GM12878 (cell line): ENCODE measurements around the gene HYOU1. TPM values are rescaled to one million over a fixed set of nuclear protein-coding genes. Genes with fewer than 3 reads are reported as not detected.

Source experiments
- ATAC-seq: fragments of 200-7000 bp; cut with Tn5 transposase; 3 replicates; pipeline ENCODE4 v1.9.1; 2020; ENCODE audit warnings: mild to moderate bottlenecking, moderate library complexity
- BruUV-seq: library from RNA; stranded (reverse); fragments of 400-500 nt; replicated peaks from 2 replicates; lab custom pipeline; 2021; lab: Mats Ljungman, UMichigan
- CTCF ChIA-PET: fragments of 300-600 bp; sonication (Branson Sonifier 250); formaldehyde crosslinking; extraction: SDS; loops from one replicate; lab custom pipeline; 2021; ENCODE audit warnings: inconsistent platforms; lab: Yijun Ruan, JAX
- POLR2A ChIA-PET: fragments of 350-600 bp; formaldehyde crosslinking; extraction: SDS; loops from one replicate; lab custom pipeline; 2021; ENCODE audit warnings: inconsistent platforms; lab: Charles Lee
- RAD21 ChIA-PET: fragments of 300-600 bp; sonication (Branson Sonifier 250); formaldehyde crosslinking; loops from one replicate; lab custom pipeline; 2023; ENCODE audit warnings: antibody characterized with exemption; ENCODE audit not compliant: unreplicated experiment; lab: Charles Lee
- SMC1A ChIA-PET: fragments of 300-600 bp; sonication (Branson Sonifier 250); formaldehyde crosslinking; loops from one replicate; lab custom pipeline; 2023; ENCODE audit not compliant: unreplicated experiment, uncharacterized antibody; lab: Charles Lee
- DNase-seq: peaks from one replicate; pipeline ENCODE4 v3.0.0-alpha.2; 2011; ENCODE audit warnings: low read depth, low spot score
- FAIRE-seq: peaks from 3 replicates; lab custom pipeline; 2011; peaks lifted over from hg19 to GRCh38; lab: Jason Lieb, UNC
- H2AFZ ChIP-seq: 2 replicates; pipeline ENCODE4 v1.6.0; 2011; ENCODE audit warnings: low read depth, low read length, control low read depth; ENCODE audit not compliant: control insufficient read depth
- H3K27ac ChIP-seq: 2 replicates; pipeline ENCODE4 v1.5.1; 2011; ENCODE audit warnings: control low read depth; ENCODE audit not compliant: control insufficient read depth, insufficient read depth
- H3K27me3 ChIP-seq, 2 experiments: replicated peaks in 1 of 2; 2 replicates each; pipeline versions ENCODE4 v1.6.0 to v1.6.1; 2011; ENCODE audit warnings: low read length in 1 of 2; ENCODE audit not compliant: control insufficient read depth in 2 of 2, insufficient read depth in 2 of 2
- H3K36me3 ChIP-seq, 2 experiments: 2 replicates each; pipeline ENCODE4 v1.5.1; 2011; ENCODE audit warnings: low read length in 1 of 2; ENCODE audit not compliant: control insufficient read depth in 2 of 2, insufficient read depth in 2 of 2
- H3K4me1 ChIP-seq: 2 replicates; pipeline ENCODE4 v1.6.1; 2011; ENCODE audit warnings: mild to moderate bottlenecking, low read length, moderate library complexity, mixed read lengths; ENCODE audit not compliant: control insufficient read depth, insufficient read depth
- H3K4me2 ChIP-seq: 2 replicates; pipeline ENCODE4 v1.6.0; 2011; ENCODE audit warnings: control low read depth; ENCODE audit not compliant: control insufficient read depth, insufficient read depth
- H3K4me3 ChIP-seq: fragments of 200-600 bp; sonication (generic); 2 replicates; pipeline ENCODE4 v1.5.1; 2016
- H3K79me2 ChIP-seq: 2 replicates; pipeline ENCODE4 v1.6.0; 2011; ENCODE audit warnings: low read length; ENCODE audit not compliant: control insufficient read depth, insufficient read depth
- H3K9ac ChIP-seq: 2 replicates; pipeline ENCODE4 v1.8.0; 2011; ENCODE audit warnings: low read length, control low read depth, mixed read lengths; ENCODE audit not compliant: control insufficient read depth, insufficient read depth
- H3K9me3 ChIP-seq: replicated peaks from 3 replicates; pipeline ENCODE4 v1.5.1; 2011; ENCODE audit warnings: mild to moderate bottlenecking, low read length; ENCODE audit not compliant: control insufficient read depth, insufficient read depth
- H4K20me1 ChIP-seq: 2 replicates; pipeline ENCODE4 v1.6.0; 2011; ENCODE audit not compliant: control insufficient read depth, insufficient read depth
- CHD4 ChIP-seq: fragments of 200-600 bp; sonication (generic); IDR thresholded peaks from 2 replicates; pipeline ENCODE4 v1.6.1; 2016; ENCODE audit warnings: mild to moderate bottlenecking
- ESRRA ChIP-seq: IDR thresholded peaks from 2 replicates; pipeline ENCODE4 v1.6.1; 2012; ENCODE audit warnings: mild to moderate bottlenecking, low read length, improper control_type of control experiment
- FOS ChIP-seq: IDR thresholded peaks from 3 replicates; pipeline ENCODE4 v1.6.1; 2011; ENCODE audit warnings: borderline replicate concordance; ENCODE audit not compliant: insufficient read length; ENCODE audit errors: extremely low read depth
- IKZF2 ChIP-seq, 2 experiments: fragments of 450-650 bp; IDR thresholded peaks; 2 replicates each; pipeline ENCODE4 v1.6.1; 2017; ENCODE audit warnings: mild to moderate bottlenecking in 2 of 2, moderate library complexity in 2 of 2
- JUNB ChIP-seq: IDR thresholded peaks from 2 replicates; pipeline ENCODE4 v1.6.1; 2016; ENCODE audit warnings: antibody characterized with exemption, mild to moderate bottlenecking
- NBN ChIP-seq: fragments of 450-650 bp; IDR thresholded peaks from 2 replicates; pipeline ENCODE4 v1.6.1; 2016
- POU2F2 ChIP-seq: IDR thresholded peaks from 3 replicates; pipeline ENCODE4 v1.6.1; 2011; ENCODE audit warnings: low read depth, mild to moderate bottlenecking, low read length, borderline replicate concordance
- REST ChIP-seq: IDR thresholded peaks from 2 replicates; pipeline ENCODE4 v1.6.1; 2012; ENCODE audit warnings: mild to moderate bottlenecking, low read depth, low read length
- ZBTB33 ChIP-seq: fragments of 450-650 bp; IDR thresholded peaks from 2 replicates; pipeline ENCODE4 v1.6.1; 2017; ENCODE audit warnings: mild to moderate bottlenecking
- ZNF217 ChIP-seq: fragments of 450-650 bp; IDR thresholded peaks from 2 replicates; pipeline ENCODE4 v1.6.1; 2017; ENCODE audit warnings: antibody characterized with exemption, mild to moderate bottlenecking
- ZNF24 ChIP-seq: fragments of 450-650 bp; IDR thresholded peaks from 2 replicates; pipeline ENCODE4 v1.6.1; 2017; ENCODE audit warnings: antibody characterized with exemption, mild to moderate bottlenecking
- WGBS: methylation state at CpG from one replicate; pipeline ENCODE4 v1.1.6; 2016; ENCODE audit warnings: low lambda C conversion rate; ENCODE audit not compliant: insufficient replicate concordance, insufficient coverage; ENCODE audit errors: missing lambda C conversion rate; 5-methylcytosine and 5-hydroxymethylcytosine counted together
- in situ Hi-C: fragments of 300-500 bp; cut with MboI; formaldehyde crosslinking; loops from 9 replicates; pipeline ENCODE4 v1.14.3; 2018; ENCODE audit warnings: mixed read lengths
- intact Hi-C: fragments of 100-400 bp; cut with micrococcal nuclease; formaldehyde crosslinking; loops from one replicate; pipeline ENCODE4 v1.14.2; 2022; ENCODE audit not compliant: unreplicated experiment
- polyA plus RNA-seq, 11 experiments: library from polyadenylated mRNA; depleted of rRNA in 4 of 11; unstranded in 6 of 11; stranded (reverse) in 5 of 11; fragments of >200 nt; fragmentation: Nextera tagmentation in 4 of 11; fragmentation: Illumina TruSeq in 1 of 11; extraction: Ambion mirVana in 4 of 11; extraction: Trizol in 1 of 11; gene quantifications; 1 replicate in 1 of 11; 2 replicates in 10 of 11; pipeline versions ENCODE4 v1.2.1 to v1.2.3, GENCODE V29; 2011 to 2016; ENCODE audit warnings: inconsistent platforms in 2 of 11, missing spikeins in 2 of 11, low read depth in 1 of 11
- total RNA-seq, 4 experiments: library from RNA; depleted of rRNA in 3 of 4; stranded (reverse); fragments of >200 nt in 3 of 4; fragmentation: Illumina TruSeq in 1 of 4; extraction: Trizol in 1 of 4; gene quantifications; 2 replicates each; pipeline versions ENCODE4 v1.2.1 to v1.2.3, GENCODE V29; 2013 to 2021
- TF ChIP-seq, protein P1 (sequence below): fragments of 450-650 bp; IDR thresholded peaks from 2 replicates; pipeline ENCODE4 v1.6.1; 2017; ENCODE audit warnings: mild to moderate bottlenecking, low read depth, inconsistent platforms; ENCODE audit not compliant: poor library complexity, severe bottlenecking
- TF ChIP-seq, protein P2 (sequence below): IDR thresholded peaks from 2 replicates; pipeline ENCODE4 v1.6.1; 2011; ENCODE audit warnings: mild to moderate bottlenecking, low read depth, low read length, moderate library complexity; ENCODE audit not compliant: insufficient replicate concordance

HYOU1 gene
- total and polyA plus RNA-seq, 10 of the 15 experiments (the other 5 are each of a cell fraction or from before 2014, with no cell fraction given) = 15.4 to 157 (median 109) TPM

- in situ Hi-C loops = no loop called here
- Histone ChIP-seq H3K79me2 (peaks cover 24% of the 10 kb centered on the region), H2AFZ (peak within 1 kb of the TSS; percentile 98), H3K4me3 (peak within 1 kb of the TSS; percentile 91), H3K27ac (peak within 1 kb of the TSS; percentile 87), H3K36me3 (0 out of 4 replicates have a peak, but pooled peaks cover 0 to 2% of the 10 kb centered on the region in 2 experiments), H4K20me1 (no peaks in the 10 kb centered on the region), H3K4me2 (peak within 1 kb of the TSS; percentile 69), H3K4me1 (no peaks in the 10 kb centered on the region; the same call in none of the 2 replicates), H3K9me3 (no peaks in the 10 kb centered on the region), H3K9ac (peak within 1 kb of the TSS; percentile 90), H3K27me3 (no peaks in the 10 kb centered on the region)
- WGBS = under 1% methylated on average over 54 of the region's 54 CpGs
- no TSS peak for BruUV-seq
- DNase-seq (peak; percentile 76), FAIRE-seq (peak; percentile 79), ATAC-seq (peak; percentile 97)
- ChIA-PET CTCF (interaction anchor here (0.7 to 1.4 kb wide), 6 partner anchors 18 to 199 kb away, joined by 3 to 5 read pairs (median 3); partner anchors contain the start of gene SLC37A4), POLR2A (interaction anchor here (0.6 to 1.6 kb wide), 10 partner anchors 17 to 205 kb away, joined by 3 to 7 read pairs (median 4); partner anchors contain the start of genes HINFP, HMBS, RPS25 and TRAPPC4), RAD21 (interaction anchor here (1.1 to 1.3 kb wide), 3 partner anchors 18 to 88 kb away, joined by 3 read pairs; partner anchors contain the start of genes RPS25 and TRAPPC4), SMC1A (interaction anchor here (1.0 to 5.7 kb wide), 3 partner anchors 11 to 53 kb away, joined by 3 to 26 read pairs (median 3); partner anchors contain the start of genes RPS25 and TRAPPC4)
- intact Hi-C loops = no loop called here
- TF ChIP-seq, protein P1, sequence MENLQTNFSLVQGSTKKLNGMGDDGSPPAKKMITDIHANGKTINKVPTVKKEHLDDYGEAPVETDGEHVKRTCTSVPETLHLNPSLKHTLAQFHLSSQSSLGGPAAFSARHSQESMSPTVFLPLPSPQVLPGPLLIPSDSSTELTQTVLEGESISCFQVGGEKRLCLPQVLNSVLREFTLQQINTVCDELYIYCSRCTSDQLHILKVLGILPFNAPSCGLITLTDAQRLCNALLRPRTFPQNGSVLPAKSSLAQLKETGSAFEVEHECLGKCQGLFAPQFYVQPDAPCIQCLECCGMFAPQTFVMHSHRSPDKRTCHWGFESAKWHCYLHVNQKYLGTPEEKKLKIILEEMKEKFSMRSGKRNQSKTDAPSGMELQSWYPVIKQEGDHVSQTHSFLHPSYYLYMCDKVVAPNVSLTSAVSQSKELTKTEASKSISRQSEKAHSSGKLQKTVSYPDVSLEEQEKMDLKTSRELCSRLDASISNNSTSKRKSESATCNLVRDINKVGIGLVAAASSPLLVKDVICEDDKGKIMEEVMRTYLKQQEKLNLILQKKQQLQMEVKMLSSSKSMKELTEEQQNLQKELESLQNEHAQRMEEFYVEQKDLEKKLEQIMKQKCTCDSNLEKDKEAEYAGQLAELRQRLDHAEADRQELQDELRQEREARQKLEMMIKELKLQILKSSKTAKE = no peak
- no peak for TF ChIP-seq ZNF24
- no peak for TF ChIP-seq ZNF217
- TF ChIP-seq CHD4 = no peak
- 0 out of 3 replicates have a peak, but pooled peaks have one; percentile 37 for TF ChIP-seq POU2F2
- 0 out of 2 replicates have a peak, but pooled peaks have one; percentile 19 for TF ChIP-seq NBN
- no peak for TF ChIP-seq FOS
- TF ChIP-seq, protein P2, sequence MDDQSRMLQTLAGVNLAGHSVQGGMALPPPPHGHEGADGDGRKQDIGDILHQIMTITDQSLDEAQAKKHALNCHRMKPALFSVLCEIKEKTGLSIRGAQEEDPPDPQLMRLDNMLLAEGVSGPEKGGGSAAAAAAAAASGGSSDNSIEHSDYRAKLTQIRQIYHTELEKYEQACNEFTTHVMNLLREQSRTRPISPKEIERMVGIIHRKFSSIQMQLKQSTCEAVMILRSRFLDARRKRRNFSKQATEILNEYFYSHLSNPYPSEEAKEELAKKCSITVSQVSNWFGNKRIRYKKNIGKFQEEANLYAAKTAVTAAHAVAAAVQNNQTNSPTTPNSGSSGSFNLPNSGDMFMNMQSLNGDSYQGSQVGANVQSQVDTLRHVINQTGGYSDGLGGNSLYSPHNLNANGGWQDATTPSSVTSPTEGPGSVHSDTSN = no peak
- no peak for TF ChIP-seq REST
- TF ChIP-seq JUNB = no peak
- TF ChIP-seq ZBTB33 = no peak
- TF ChIP-seq ESRRA = no peak
- no peak; a peak in 1 of 4 replicates for TF ChIP-seq IKZF2 (IDR thresholded peaks at IDR 0.05)
These were observed 59.2 kb downstream of the HYOU1 start, which contains the start of gene CENATAC for GRCh38 chr11:118997627-118998387. CENATAC (plus strand) TSS chr11:118998138; CDS start chr11:118998198, 60 bp downstream.
